Measurements from ENCODE around the gene CCDC88C. TPM values are rescaled to one million over a fixed set of nuclear protein-coding genes. Genes with fewer than 3 reads are reported as not detected.

The CCDC88C gene
- total RNA-seq, 1 donor from 2014 or later: 16.4 TPM

DNA sequence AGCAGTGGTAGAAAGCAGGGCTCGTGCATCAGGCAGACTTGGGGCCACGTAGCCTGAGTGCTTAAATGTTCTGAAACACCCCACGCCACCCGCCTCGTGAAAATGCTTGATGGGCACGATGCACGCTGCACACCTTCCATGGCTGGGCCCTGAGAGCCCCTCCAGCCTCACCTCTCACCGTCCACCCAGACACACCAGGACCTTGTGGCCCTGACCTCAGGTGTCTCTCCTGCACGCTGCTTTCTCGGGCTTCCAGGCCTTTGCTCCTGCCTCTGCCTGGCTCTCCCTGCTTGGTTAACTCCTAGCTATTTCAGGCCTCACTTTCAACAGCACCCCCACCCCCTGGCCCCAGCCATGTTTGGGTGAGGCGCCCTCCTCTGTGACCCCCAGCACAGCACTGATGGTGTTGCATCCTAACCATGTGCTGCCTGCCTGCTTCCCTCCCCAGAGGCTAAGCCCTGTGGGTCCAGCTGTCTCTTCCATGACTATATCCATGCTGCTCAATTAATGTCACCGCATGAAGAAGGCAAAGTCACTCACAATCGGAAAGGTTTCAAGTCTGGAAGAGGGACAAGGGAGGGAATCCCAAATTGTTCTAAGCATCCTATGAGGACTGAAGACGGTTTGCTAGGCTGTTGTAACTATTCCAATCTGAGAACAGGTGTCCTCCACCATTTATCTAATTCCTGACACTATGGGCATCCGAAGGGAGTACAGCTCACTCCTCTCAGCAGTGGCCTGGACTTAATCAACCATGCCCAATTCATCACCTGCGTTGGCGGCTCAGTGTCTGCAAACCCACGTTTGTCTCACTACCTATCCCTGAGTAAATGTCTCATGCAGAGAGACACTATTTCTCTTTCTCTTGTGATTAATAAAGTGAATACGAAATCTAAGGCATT is 82.2 kb downstream of the CCDC88C start:
- DNase-seq (ENCODE audit: low read depth): no peak
- H3K4me3 ChIP-seq (ENCODE audit: low read depth, low read length): no peak overlapping the region
- TF ChIP-seq, protein P1, sequence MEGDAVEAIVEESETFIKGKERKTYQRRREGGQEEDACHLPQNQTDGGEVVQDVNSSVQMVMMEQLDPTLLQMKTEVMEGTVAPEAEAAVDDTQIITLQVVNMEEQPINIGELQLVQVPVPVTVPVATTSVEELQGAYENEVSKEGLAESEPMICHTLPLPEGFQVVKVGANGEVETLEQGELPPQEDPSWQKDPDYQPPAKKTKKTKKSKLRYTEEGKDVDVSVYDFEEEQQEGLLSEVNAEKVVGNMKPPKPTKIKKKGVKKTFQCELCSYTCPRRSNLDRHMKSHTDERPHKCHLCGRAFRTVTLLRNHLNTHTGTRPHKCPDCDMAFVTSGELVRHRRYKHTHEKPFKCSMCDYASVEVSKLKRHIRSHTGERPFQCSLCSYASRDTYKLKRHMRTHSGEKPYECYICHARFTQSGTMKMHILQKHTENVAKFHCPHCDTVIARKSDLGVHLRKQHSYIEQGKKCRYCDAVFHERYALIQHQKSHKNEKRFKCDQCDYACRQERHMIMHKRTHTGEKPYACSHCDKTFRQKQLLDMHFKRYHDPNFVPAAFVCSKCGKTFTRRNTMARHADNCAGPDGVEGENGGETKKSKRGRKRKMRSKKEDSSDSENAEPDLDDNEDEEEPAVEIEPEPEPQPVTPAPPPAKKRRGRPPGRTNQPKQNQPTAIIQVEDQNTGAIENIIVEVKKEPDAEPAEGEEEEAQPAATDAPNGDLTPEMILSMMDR (conservative IDR thresholded peaks at IDR 0.05; ENCODE audit: low read depth, low read length): no peak

DNA sequence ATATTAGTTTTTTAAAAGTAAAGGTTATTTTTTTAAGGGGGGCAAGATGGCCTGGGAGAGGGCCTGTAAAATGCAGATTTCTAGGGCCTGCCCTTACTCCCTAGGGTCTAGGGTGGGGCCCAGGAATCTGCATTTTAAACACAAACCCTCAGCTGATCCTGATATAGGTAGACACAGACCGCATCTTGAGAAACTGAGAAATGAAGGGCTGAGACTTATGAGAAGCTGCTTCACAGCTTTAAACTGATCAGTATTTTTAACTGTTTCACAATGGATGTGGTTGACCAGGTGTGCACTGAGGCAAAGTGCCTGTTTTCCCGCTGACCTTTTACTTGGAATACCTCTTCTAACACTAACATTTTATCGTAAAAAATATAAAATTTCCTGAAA is 84.0 kb downstream of the CCDC88C start:
- no peak overlapping the region for H3K4me3 ChIP-seq (ENCODE audit: low read depth, low read length)
- TF ChIP-seq, protein P1 (conservative IDR thresholded peaks at IDR 0.05; ENCODE audit: low read depth, low read length): no peak
- no peak for DNase-seq (ENCODE audit: low read depth)

DNA sequence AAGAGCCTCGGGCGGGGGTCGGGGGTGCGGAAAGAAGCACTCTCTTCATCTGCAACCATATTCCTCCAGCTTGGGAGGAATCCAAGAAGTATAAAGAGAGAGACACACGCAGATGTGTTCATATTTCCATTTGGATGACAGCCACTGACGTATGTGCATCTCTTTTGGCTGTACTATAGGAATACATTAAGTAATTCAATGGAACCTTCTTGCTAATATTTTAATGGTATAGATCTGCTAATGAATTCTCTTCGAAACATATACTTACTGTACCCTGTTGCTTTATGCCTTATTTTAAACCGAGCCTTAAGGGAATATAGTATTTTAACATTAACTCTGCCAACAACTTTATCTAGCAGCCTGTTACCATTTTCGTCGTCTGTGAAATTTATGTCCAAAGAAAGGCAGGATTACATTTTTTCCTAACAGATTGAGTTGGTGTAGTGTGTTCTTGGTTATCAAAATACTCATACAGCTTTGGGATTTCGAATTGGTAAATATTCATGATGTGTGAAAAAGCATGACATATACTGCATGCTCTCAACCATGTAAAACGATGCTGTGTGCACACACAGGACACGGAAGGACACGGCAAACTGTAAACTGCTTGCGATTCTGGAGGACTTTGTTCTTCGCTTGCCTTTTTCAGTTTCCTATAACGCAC is 84.5 kb downstream of the CCDC88C start:
- DNase-seq (ENCODE audit: low read depth): no peak
- TF ChIP-seq, protein P1 (conservative IDR thresholded peaks at IDR 0.05; ENCODE audit: low read depth, low read length): no peak
- no peak overlapping the region for H3K4me3 ChIP-seq (ENCODE audit: low read depth, low read length)

DNA sequence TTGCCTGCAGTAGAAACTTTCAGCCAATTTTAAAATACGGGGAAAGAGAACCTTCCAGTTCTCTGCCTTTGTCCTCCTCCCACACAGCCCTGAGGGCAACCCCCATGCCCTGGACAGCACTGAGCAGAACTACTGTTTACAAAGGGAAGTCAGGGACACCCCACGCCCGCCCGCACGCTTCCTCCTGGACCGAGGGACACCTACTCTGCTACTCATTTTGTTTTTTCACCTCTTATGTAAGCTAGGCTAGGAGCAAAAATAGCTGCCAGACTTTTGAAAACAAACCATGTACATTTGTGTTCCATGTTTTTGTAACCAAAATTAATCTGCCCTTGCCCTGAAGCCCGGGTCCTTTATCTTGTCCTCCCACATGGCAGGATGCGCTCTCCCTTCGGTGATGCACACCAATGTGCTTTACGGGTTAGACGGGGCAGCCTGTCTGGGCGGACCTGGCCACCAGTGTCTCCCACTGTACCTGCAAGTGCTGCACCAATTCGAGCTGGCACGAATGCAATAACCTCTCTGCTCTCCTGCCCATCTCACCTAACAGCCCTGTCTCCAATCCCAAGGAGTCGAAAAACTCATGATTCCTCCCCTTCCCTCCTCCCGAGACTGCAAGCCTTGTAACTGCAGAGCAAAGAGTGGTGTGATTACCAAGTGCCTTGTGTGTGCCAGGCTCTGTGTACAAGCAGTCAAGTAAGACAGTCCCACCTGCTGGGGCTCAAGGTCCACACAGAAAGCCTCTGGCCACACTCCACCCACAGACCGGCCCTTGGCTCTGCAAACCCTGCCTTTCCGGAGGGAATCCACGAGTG is 85.2 kb downstream of the CCDC88C start:
- no peak for DNase-seq (ENCODE audit: low read depth)
- TF ChIP-seq, protein P1 (conservative IDR thresholded peaks at IDR 0.05; ENCODE audit: low read depth, low read length): no peak
- H3K4me3 ChIP-seq (ENCODE audit: low read depth, low read length): no peak overlapping the region

DNA sequence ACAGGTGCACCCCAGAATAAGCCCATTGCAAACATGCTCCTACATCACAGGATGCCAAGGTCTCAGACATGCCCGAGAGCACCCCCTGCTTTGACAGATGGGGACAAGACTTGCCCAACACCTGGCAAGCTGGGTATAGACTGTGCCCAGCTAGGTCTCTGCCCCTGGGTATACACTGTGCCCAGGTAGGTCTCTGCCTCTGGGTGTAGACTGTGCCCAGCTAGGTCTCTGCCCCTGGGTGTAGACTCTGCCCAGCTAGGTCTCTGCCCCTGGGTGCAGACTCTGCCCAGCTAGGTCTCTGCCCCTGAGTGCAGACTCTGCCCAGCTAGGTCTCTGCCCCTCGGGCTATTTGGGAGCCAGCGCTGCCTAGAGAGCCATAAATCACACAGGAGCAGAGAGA is 85.9 kb downstream of the CCDC88C start:
- TF ChIP-seq, protein P1 (conservative IDR thresholded peaks at IDR 0.05; ENCODE audit: low read depth, low read length): no peak
- no peak for DNase-seq (ENCODE audit: low read depth)
- no peak overlapping the region for H3K4me3 ChIP-seq (ENCODE audit: low read depth, low read length)

DNA sequence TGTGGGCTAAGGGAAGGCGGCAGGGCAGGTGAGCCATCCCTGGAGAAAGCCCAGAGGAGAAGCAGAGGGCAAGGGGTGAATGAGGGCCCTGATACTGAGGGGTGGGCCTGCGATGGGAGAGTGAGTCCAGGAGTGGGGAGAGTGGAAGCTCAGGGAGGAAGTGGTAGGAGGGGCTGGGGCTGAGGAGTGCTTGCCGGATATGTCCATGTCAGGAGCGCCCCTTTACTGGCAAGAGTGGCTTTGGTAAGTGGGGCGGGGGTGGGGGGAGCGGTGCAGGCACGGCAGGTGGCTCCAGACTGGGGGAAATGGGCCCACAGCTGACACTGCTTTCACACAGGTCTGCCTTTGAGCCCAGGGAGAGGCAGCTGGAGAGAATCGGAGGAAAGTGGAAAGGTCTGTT is 86.8 kb downstream of the CCDC88C start:
- no peak for DNase-seq (ENCODE audit: low read depth)
- TF ChIP-seq, protein P1 (conservative IDR thresholded peaks at IDR 0.05; ENCODE audit: low read depth, low read length): no peak
- H3K4me3 ChIP-seq (ENCODE audit: low read depth, low read length): no peak overlapping the region
